Esophagus squamous epithelium (tissue), 4 donors: ENCODE data around the gene MEGF6.

Experiments used
- CTCF ChIP-seq, 6 experiments: fragments of 450-650 bp in 4 of 6; fragments of 200-600 bp in 2 of 6; sonication (generic) in 2 of 6; IDR thresholded peaks; one replicate each; pipeline ENCODE4 v1.5.1; 2016 to 2019; ENCODE audit warnings: antibody characterized with exemption in 6 of 6, mild to moderate bottlenecking in 4 of 6, moderate library complexity in 4 of 6
- POLR2A ChIP-seq, 4 donors: fragments of 450-650 bp; IDR thresholded peaks; one replicate each; pipeline ENCODE4 v1.6.1; 2017; ENCODE audit warnings: antibody characterized with exemption in 4 of 4, mild to moderate bottlenecking in 4 of 4, moderate library complexity in 3 of 4

- TF ChIP-seq CTCF (IDR thresholded peaks at IDR 0.05) (no peak), POLR2A (IDR thresholded peaks at IDR 0.05) (no peak)
Measured at GRCh38 chr1:3469104-3469848, 142.0 kb downstream of the MEGF6 start.
